ENCODE data around the gene HMGN1.

DNA sequence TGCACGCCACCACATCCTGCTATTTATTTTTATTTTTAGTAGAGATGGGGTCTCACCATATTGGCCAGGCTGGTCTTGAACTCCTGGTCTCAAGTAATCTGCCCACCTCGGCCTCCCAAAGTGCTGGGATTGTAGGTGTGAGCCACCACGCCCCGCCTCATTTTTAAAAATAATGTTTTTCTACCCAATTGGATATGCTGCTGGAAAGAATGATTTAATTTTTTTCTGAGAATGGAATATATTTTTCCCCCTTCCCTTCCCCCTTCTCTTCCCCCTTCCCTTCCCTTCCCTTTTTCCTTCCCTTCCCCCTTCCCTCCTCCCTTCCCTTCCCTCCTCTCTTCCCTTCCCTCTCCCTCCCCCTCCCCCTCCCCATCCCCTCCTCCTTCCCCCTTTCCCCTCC lies 17.7 kb upstream of the HMGN1 start:
- TF ChIP-seq, protein P1, sequence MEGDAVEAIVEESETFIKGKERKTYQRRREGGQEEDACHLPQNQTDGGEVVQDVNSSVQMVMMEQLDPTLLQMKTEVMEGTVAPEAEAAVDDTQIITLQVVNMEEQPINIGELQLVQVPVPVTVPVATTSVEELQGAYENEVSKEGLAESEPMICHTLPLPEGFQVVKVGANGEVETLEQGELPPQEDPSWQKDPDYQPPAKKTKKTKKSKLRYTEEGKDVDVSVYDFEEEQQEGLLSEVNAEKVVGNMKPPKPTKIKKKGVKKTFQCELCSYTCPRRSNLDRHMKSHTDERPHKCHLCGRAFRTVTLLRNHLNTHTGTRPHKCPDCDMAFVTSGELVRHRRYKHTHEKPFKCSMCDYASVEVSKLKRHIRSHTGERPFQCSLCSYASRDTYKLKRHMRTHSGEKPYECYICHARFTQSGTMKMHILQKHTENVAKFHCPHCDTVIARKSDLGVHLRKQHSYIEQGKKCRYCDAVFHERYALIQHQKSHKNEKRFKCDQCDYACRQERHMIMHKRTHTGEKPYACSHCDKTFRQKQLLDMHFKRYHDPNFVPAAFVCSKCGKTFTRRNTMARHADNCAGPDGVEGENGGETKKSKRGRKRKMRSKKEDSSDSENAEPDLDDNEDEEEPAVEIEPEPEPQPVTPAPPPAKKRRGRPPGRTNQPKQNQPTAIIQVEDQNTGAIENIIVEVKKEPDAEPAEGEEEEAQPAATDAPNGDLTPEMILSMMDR (IDR thresholded peaks at IDR 0.05): no peak
- TF ChIP-seq EZH2 (IDR thresholded peaks at IDR 0.05; ENCODE audit: borderline replicate concordance, insufficient read depth, low read depth, low read length, poor library complexity, severe bottlenecking): no peak
